NCI-H2171 (cell line): ENCODE data around the gene KLHDC3.
"Not testable (repeated sequence)": the region's sequence is repeated elsewhere in the genome, so short reads cannot be mapped to it uniquely, and the experiment has no call there.

ENCODE experiments used
- DNase-seq: peaks from one replicate; lab custom pipeline; 2025; lab: John Stamatoyannopoulos, UW

KLHDC3 gene

GRCh38 chr6:42988486-42989020 lies 25.5 kb upstream of the KLHDC3 start:
- DNase-seq, result no peak

GRCh38 chr6:42989923-42990322 lies 24.1 kb upstream of the KLHDC3 start:
- no peak for DNase-seq

- no peak for DNase-seq
Observed at GRCh38 chr6:42993445-42993844, 20.6 kb upstream of the KLHDC3 start.

GRCh38 chr6:42996513-42996912 lies 17.5 kb upstream of the KLHDC3 start:
- no peak for DNase-seq

- DNase-seq, result not testable (repeated sequence)
Observed at GRCh38 chr6:42998205-42998604, 15.8 kb upstream of the KLHDC3 start.

GRCh38 chr6:43001843-43002242 lies 12.2 kb upstream of the KLHDC3 start:
- no peak for DNase-seq

GRCh38 chr6:43005844-43006243 lies 8.2 kb upstream of the KLHDC3 start:
- DNase-seq, result no peak

GRCh38 chr6:43006251-43006650 lies 7.8 kb upstream of the KLHDC3 start:
- no peak for DNase-seq

- no peak for DNase-seq
Observed at GRCh38 chr6:43007126-43007525, 6.9 kb upstream of the KLHDC3 start.

- peak; percentile 20 for DNase-seq
Observed at GRCh38 chr6:43009124-43009523, 4.9 kb upstream of the KLHDC3 start.

GRCh38 chr6:43011207-43011606 lies 2.8 kb upstream of the KLHDC3 start:
- DNase-seq, result no peak

- DNase-seq, result no peak
Observed at GRCh38 chr6:43012364-43012763, 1.7 kb upstream of the KLHDC3 start.

- DNase-seq, result no peak
Observed at GRCh38 chr6:43013097-43013842, 779 bp upstream of the KLHDC3 start.

GRCh38 chr6:43014434-43014909 lies 423 bp downstream of the KLHDC3 start:
- no peak for DNase-seq

- no peak for DNase-seq
Observed at GRCh38 chr6:43016176-43016942, 2.3 kb downstream of the KLHDC3 start.

GRCh38 chr6:43016943-43017334 lies 2.9 kb downstream of the KLHDC3 start:
- DNase-seq, result no peak

- no peak for DNase-seq
Observed at GRCh38 chr6:43019152-43019551, 5.1 kb downstream of the KLHDC3 start.

GRCh38 chr6:43020052-43020705 lies 6.1 kb downstream of the KLHDC3 start:
- no peak for DNase-seq

GRCh38 chr6:43020847-43021246 lies 6.8 kb downstream of the KLHDC3 start:
- DNase-seq, result no peak

- peak; percentile 73 for DNase-seq
Observed at GRCh38 chr6:43021270-43022047, 7.4 kb downstream of the KLHDC3 start, which contains the start of gene RRP36. RRP36 (plus strand) TSS chr6:43021623; CDS start chr6:43021655, 32 bp downstream.

- no peak for DNase-seq
Observed at GRCh38 chr6:43024436-43024835, 10.4 kb downstream of the KLHDC3 start.

- DNase-seq, result no peak
Observed at GRCh38 chr6:43026365-43026764, 12.3 kb downstream of the KLHDC3 start.
